ENCODE measurements around the gene UCK2.

Gene UCK2

GRCh38 chr1:165861911-165862310, 34.5 kb downstream of the UCK2 start:
- no peak for TF ChIP-seq CTCF (conservative IDR thresholded peaks at IDR 0.05; ENCODE audit: low read length)
- H3K4me3 ChIP-seq (ENCODE audit: low read length): no peak overlapping the region
- no peak for DNase-seq (ENCODE audit: low read depth)

GRCh38 chr1:165862448-165862847, 35.0 kb downstream of the UCK2 start:
- TF ChIP-seq CTCF (conservative IDR thresholded peaks at IDR 0.05; ENCODE audit: low read length): no peak
- no peak overlapping the region for H3K4me3 ChIP-seq (ENCODE audit: low read length)
- DNase-seq (ENCODE audit: low read depth): no peak

GRCh38 chr1:165863346-165863745, 35.9 kb downstream of the UCK2 start:
- DNase-seq (ENCODE audit: low read depth): no peak
- no peak for TF ChIP-seq CTCF (conservative IDR thresholded peaks at IDR 0.05; ENCODE audit: low read length)
- H3K4me3 ChIP-seq (ENCODE audit: low read length): no peak overlapping the region

GRCh38 chr1:165865633-165866340, 38.4 kb downstream of the UCK2 start:
- H3K4me3 ChIP-seq (ENCODE audit: low read length): no peak overlapping the region
- TF ChIP-seq CTCF (conservative IDR thresholded peaks at IDR 0.05; ENCODE audit: low read length): no peak
- no peak for DNase-seq (ENCODE audit: low read depth)

DNA sequence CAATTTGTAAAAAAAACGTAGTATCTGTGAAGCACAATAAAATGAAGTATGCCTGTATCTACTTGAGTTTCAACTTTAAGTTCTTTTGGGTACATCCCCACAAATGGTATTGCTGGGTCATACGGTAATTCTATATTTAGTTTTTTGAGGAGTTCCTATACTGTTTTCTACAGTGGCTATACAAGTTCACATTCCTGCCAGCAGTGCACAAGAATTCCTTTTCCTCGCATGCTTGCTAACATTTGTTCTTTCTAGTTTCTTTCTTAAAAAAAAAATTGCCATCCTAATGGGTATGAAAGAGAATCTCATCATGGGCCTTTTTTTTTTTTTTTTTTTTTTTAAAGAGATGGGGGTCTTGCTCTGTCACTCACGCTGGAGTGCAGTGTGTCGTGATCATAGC, 41.9 kb downstream of the UCK2 start:
- DNase-seq (ENCODE audit: low read depth): no peak
- no peak overlapping the region for H3K4me3 ChIP-seq (ENCODE audit: low read length)
- TF ChIP-seq CTCF (conservative IDR thresholded peaks at IDR 0.05; ENCODE audit: low read length): peak; percentile 40; the same call in 1 of the 2 replicates

- peak; percentile 26 for TF ChIP-seq CTCF (conservative IDR thresholded peaks at IDR 0.05; ENCODE audit: low read length)
- DNase-seq (ENCODE audit: low read depth): peak; percentile 34
- H3K4me3 ChIP-seq (ENCODE audit: low read length): no peak overlapping the region
Measured at GRCh38 chr1:165871311-165872067, 44.1 kb downstream of the UCK2 start.

DNA sequence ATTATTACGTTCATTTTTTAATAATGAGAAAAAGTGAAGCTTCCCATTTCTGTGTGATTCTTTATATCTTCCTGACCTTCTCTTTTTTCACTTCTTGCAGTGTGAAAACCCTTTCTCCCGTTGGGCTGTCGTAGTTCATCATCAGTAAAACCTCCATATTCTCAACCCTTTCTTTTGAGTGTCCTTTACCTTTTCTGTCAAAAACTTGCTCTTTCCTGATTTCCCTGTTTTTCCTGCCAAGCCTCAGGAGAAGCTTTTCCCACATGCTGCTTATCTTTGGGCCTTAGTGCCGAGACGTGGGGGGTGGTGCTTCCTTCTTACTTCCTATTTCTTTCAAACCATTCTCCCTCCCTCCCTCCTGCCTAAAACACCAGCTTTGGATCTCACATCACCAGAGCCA, 46.1 kb downstream of the UCK2 start:
- TF ChIP-seq CTCF (conservative IDR thresholded peaks at IDR 0.05; ENCODE audit: low read length): no peak
- H3K4me3 ChIP-seq (ENCODE audit: low read length): no peak overlapping the region

More for the DNA sequence above, 46.1 kb downstream of the UCK2 start:
- no peak for DNase-seq (ENCODE audit: low read depth)
